HepG2 (cell line): Measurements from ENCODE around the gene DCDC2. TPM values are rescaled to one million over a fixed set of nuclear protein-coding genes. Genes with fewer than 3 reads are reported as not detected.

Experiments
- CCAR2 ChIP-seq: fragments of 200-400 bp; formaldehyde crosslinking; optimal IDR thresholded peaks from 2 replicates; pipeline ENCODE3; 2018; ENCODE audit warnings: low read depth, mild to moderate bottlenecking, low read length, moderate library complexity
- FOXK1 ChIP-seq: sonication (generic); formaldehyde crosslinking; IDR thresholded peaks from 2 replicates; pipeline ENCODE4 v1.4.0; 2020; ENCODE audit warnings: low read depth, missing genetic modification reagents, borderline replicate concordance
- JUNB ChIP-seq: sonication (generic); formaldehyde crosslinking; IDR thresholded peaks from 2 replicates; pipeline ENCODE4 v1.8.0; 2022; ENCODE audit warnings: missing genetic modification reagents, mild to moderate bottlenecking, borderline replicate concordance
- MBNL3 ChIP-seq: fragments of 250-450 bp; sonication (Bioruptor Pico); conservative IDR thresholded peaks from 2 replicates; pipeline ENCODE4 v1.8.0; 2022; ENCODE audit warnings: mild to moderate bottlenecking, inconsistent platforms
- RARA ChIP-seq: IDR thresholded peaks from 2 replicates; pipeline ENCODE4 v1.6.1; 2016; ENCODE audit warnings: missing genetic modification reagents, missing compliant biosample characterization
- RARG ChIP-seq: sonication (generic); formaldehyde crosslinking; IDR thresholded peaks from 2 replicates; pipeline ENCODE4 v1.4.0; 2020; ENCODE audit warnings: low read depth, mild to moderate bottlenecking, missing genetic modification reagents
- ZBTB1 ChIP-seq: sonication (generic); formaldehyde crosslinking; IDR thresholded peaks from 2 replicates; pipeline ENCODE4 v1.4.0; 2020; ENCODE audit warnings: missing genetic modification reagents, borderline replicate concordance
- ZNF224 ChIP-seq: sonication (generic); formaldehyde crosslinking; IDR thresholded peaks from 2 replicates; pipeline ENCODE4 v1.5.0; 2020; ENCODE audit warnings: mild to moderate bottlenecking, missing genetic modification reagents
- ZNF225 ChIP-seq: sonication (generic); formaldehyde crosslinking; IDR thresholded peaks from 2 replicates; pipeline ENCODE4 v1.4.0; 2020; ENCODE audit warnings: mild to moderate bottlenecking, missing genetic modification reagents
- ZNF563 ChIP-seq: sonication (generic); formaldehyde crosslinking; IDR thresholded peaks from 2 replicates; pipeline ENCODE4 v1.8.0; 2022; ENCODE audit warnings: mild to moderate bottlenecking, moderate library complexity, missing genetic modification reagents
- ZNF768 ChIP-seq: sonication (generic); formaldehyde crosslinking; IDR thresholded peaks from 2 replicates; pipeline ENCODE4 v1.4.0; 2020; ENCODE audit warnings: missing genetic modification reagents
- ZNF790 ChIP-seq: sonication (generic); formaldehyde crosslinking; IDR thresholded peaks from 2 replicates; pipeline ENCODE4 v1.8.0; 2022; ENCODE audit warnings: missing genetic modification reagents, mild to moderate bottlenecking, borderline replicate concordance
- polyA plus RNA-seq, 8 experiments: library from polyadenylated mRNA; depleted of rRNA in 3 of 8; stranded (reverse) in 7 of 8; unstranded in 1 of 8; fragments of >200 nt; fragmentation: Illumina TruSeq in 4 of 8; extraction: Trizol in 4 of 8; gene quantifications; 2 replicates each; pipeline versions ENCODE4 v1.2.1 to v1.2.3, GENCODE V29; 2011 to 2016; ENCODE audit warnings: low read depth in 4 of 8, missing spikeins in 1 of 8, mixed read lengths in 1 of 8; ENCODE audit not compliant: insufficient read depth in 1 of 8
- total RNA-seq, 5 experiments: library from RNA; depleted of rRNA; stranded (reverse); fragments of >200 nt; fragmentation: Illumina TruSeq; extraction: Trizol; gene quantifications; 2 replicates each; pipeline ENCODE4 v1.2.3, GENCODE V29; 2016; ENCODE audit warnings: low read depth in 1 of 5
- TF ChIP-seq, protein P1 (sequence below): sonication (generic); formaldehyde crosslinking; IDR thresholded peaks from 2 replicates; pipeline ENCODE4 v1.8.1; 2022; ENCODE audit warnings: mild to moderate bottlenecking, missing genetic modification reagents
- TF ChIP-seq, protein P2 (sequence below): sonication (generic); formaldehyde crosslinking; IDR thresholded peaks from 2 replicates; pipeline ENCODE4 v1.4.0; 2020; ENCODE audit warnings: mild to moderate bottlenecking, missing genetic modification reagents, borderline replicate concordance
- TF ChIP-seq, protein P3 (sequence below): sonication (generic); formaldehyde crosslinking; IDR thresholded peaks from 2 replicates; pipeline ENCODE4 v1.5.0; 2020; ENCODE audit warnings: mild to moderate bottlenecking, missing genetic modification reagents
- TF ChIP-seq, protein P4 (sequence below): IDR thresholded peaks from 2 replicates; pipeline ENCODE4 v1.6.1; 2016; ENCODE audit warnings: low read depth, borderline replicate concordance
- TF ChIP-seq, protein P5 (sequence below): sonication (generic); formaldehyde crosslinking; IDR thresholded peaks from 2 replicates; pipeline ENCODE4 v1.5.0; 2020; ENCODE audit warnings: missing genetic modification reagents
- TF ChIP-seq, protein P6 (sequence below): sonication (generic); formaldehyde crosslinking; IDR thresholded peaks from 2 replicates; pipeline ENCODE4 v1.4.0; 2020; ENCODE audit warnings: missing genetic modification reagents

The DCDC2 gene
- total and polyA plus RNA-seq, 2 of the 13 experiments (the other 11 are each of a cell fraction or from before 2014, with no cell fraction given), result 9.0 to 36.2 TPM

DNA sequence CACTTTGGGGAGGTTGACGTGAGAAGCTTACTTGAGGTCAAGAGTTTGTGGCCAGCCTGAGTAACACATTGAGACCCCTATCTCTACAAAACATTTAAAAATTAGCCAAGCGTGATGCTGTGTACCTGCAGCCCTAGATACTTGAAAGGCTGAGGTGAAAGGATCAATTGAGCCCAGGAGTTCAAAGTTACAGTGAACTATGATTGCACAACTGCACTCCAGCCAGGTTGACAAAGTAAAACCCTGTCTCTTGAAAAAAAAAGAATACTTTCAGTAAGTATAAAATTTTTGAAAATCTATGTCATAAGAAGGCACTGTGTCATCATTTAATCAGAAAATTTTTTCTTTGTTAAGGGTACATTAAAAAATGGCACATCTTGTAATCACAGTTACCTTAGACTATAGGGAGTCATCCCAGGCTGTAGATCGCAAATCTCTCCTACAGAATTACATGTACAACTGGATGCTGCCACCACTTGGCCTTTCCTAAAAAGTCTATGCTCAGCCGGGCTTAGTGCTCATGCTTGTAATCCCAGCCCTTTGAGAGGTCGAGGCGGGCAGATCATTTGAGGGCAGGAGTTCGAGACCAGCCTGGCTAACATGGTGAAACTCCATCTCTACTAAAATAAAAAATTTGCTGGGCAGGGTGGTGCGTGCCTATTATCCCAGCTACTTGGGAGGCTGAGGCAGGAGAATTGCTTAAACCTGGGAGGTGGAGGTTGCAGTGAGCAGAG, 27.8 kb upstream of the DCDC2 start (continued):
- TF ChIP-seq, protein P1, sequence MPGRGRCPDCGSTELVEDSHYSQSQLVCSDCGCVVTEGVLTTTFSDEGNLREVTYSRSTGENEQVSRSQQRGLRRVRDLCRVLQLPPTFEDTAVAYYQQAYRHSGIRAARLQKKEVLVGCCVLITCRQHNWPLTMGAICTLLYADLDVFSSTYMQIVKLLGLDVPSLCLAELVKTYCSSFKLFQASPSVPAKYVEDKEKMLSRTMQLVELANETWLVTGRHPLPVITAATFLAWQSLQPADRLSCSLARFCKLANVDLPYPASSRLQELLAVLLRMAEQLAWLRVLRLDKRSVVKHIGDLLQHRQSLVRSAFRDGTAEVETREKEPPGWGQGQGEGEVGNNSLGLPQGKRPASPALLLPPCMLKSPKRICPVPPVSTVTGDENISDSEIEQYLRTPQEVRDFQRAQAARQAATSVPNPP (CRISPR knock-in tag), result peak; percentile 70; the same call in 1 of the 2 replicates
- TF ChIP-seq ZBTB1 (CRISPR knock-in tag), result no peak
- TF ChIP-seq, protein P2, sequence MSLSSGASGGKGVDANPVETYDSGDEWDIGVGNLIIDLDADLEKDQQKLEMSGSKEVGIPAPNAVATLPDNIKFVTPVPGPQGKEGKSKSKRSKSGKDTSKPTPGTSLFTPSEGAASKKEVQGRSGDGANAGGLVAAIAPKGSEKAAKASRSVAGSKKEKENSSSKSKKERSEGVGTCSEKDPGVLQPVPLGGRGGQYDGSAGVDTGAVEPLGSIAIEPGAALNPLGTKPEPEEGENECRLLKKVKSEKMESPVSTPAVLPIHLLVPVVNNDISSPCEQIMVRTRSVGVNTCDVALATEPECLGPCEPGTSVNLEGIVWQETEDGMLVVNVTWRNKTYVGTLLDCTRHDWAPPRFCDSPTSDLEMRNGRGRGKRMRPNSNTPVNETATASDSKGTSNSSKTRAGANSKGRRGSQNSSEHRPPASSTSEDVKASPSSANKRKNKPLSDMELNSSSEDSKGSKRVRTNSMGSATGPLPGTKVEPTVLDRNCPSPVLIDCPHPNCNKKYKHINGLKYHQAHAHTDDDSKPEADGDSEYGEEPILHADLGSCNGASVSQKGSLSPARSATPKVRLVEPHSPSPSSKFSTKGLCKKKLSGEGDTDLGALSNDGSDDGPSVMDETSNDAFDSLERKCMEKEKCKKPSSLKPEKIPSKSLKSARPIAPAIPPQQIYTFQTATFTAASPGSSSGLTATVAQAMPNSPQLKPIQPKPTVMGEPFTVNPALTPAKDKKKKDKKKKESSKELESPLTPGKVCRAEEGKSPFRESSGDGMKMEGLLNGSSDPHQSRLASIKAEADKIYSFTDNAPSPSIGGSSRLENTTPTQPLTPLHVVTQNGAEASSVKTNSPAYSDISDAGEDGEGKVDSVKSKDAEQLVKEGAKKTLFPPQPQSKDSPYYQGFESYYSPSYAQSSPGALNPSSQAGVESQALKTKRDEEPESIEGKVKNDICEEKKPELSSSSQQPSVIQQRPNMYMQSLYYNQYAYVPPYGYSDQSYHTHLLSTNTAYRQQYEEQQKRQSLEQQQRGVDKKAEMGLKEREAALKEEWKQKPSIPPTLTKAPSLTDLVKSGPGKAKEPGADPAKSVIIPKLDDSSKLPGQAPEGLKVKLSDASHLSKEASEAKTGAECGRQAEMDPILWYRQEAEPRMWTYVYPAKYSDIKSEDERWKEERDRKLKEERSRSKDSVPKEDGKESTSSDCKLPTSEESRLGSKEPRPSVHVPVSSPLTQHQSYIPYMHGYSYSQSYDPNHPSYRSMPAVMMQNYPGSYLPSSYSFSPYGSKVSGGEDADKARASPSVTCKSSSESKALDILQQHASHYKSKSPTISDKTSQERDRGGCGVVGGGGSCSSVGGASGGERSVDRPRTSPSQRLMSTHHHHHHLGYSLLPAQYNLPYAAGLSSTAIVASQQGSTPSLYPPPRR (CRISPR knock-in tag), result peak; percentile 95
- TF ChIP-seq RARG (CRISPR knock-in tag), result no peak
- TF ChIP-seq MBNL3 (CRISPR knock-in tag), result no peak
- TF ChIP-seq, protein P3, sequence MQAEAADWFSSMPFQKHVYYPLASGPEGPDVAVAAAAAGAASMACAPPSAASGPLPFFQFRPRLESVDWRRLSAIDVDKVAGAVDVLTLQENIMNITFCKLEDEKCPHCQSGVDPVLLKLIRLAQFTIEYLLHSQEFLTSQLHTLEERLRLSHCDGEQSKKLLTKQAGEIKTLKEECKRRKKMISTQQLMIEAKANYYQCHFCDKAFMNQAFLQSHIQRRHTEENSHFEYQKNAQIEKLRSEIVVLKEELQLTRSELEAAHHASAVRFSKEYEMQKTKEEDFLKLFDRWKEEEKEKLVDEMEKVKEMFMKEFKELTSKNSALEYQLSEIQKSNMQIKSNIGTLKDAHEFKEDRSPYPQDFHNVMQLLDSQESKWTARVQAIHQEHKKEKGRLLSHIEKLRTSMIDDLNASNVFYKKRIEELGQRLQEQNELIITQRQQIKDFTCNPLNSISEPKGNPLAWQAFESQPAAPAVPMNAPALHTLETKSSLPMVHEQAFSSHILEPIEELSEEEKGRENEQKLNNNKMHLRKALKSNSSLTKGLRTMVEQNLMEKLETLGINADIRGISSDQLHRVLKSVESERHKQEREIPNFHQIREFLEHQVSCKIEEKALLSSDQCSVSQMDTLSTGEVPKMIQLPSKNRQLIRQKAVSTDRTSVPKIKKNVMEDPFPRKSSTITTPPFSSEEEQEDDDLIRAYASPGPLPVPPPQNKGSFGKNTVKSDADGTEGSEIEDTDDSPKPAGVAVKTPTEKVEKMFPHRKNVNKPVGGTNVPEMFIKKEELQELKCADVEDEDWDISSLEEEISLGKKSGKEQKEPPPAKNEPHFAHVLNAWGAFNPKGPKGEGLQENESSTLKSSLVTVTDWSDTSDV (CRISPR knock-in tag), result no peak
- no peak for TF ChIP-seq ZNF225 (CRISPR knock-in tag)
- no peak for TF ChIP-seq ZNF224
- TF ChIP-seq, protein P4, sequence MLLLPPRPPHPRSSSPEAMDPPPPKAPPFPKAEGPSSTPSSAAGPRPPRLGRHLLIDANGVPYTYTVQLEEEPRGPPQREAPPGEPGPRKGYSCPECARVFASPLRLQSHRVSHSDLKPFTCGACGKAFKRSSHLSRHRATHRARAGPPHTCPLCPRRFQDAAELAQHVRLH (CRISPR knock-in tag), result peak; percentile 90
- no peak for TF ChIP-seq CCAR2
- no peak for TF ChIP-seq ZNF563 (CRISPR knock-in tag)
- no peak for TF ChIP-seq ZNF768
- peak; percentile 99 for TF ChIP-seq RARA
- TF ChIP-seq FOXK1 (CRISPR knock-in tag), result peak; percentile 95
- TF ChIP-seq JUNB (CRISPR knock-in tag), result no peak
- TF ChIP-seq, protein P5, sequence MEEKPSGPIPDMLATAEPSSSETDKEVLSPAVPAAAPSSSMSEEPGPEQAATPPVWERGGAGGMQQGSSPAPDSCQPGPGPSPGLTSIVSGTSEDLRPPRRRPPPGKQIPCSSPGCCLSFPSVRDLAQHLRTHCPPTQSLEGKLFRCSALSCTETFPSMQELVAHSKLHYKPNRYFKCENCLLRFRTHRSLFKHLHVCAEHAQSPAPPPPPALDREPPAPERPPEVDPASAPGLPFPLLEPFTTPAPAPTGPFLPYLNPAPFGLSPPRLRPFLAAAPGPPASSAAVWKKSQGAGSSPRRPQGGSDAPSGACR (CRISPR knock-in tag), result peak; percentile 98
- TF ChIP-seq ZNF790, result no peak
- TF ChIP-seq, protein P6, sequence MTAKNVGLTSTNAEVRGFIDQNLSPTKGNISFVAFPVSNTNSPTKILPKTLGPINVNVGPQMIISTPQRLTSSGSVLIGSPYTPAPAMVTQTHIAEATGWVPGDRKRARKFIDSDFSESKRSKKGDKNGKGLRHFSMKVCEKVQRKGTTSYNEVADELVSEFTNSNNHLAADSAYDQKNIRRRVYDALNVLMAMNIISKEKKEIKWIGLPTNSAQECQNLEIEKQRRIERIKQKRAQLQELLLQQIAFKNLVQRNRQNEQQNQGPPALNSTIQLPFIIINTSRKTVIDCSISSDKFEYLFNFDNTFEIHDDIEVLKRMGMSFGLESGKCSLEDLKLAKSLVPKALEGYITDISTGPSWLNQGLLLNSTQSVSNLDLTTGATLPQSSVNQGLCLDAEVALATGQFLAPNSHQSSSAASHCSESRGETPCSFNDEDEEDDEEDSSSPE (CRISPR knock-in tag), result 0 out of 2 replicates have a peak, but pooled peaks have one; percentile 25
